H1 (cell line): ENCODE measurements around the gene OR1C1. TPM values are rescaled to one million over a fixed set of nuclear protein-coding genes. Genes with fewer than 3 reads are reported as not detected.

ENCODE experiments used
- CTCF ChIA-PET: fragments of 300-600 bp; sonication (Branson Sonifier 250); formaldehyde crosslinking; loops from one replicate; lab custom pipeline; 2021; ENCODE audit not compliant: partially characterized antibody; lab: Charles Lee
- POLR2A ChIA-PET: fragments of 300-600 bp; sonication (Branson Sonifier 250); formaldehyde crosslinking; loops from one replicate; lab custom pipeline; 2021; ENCODE audit warnings: inconsistent platforms; ENCODE audit not compliant: partially characterized antibody; lab: Charles Lee
- DNase-seq, 2 experiments: peaks; one replicate each; pipeline versions ENCODE4 v3.0.0 to v3.0.0-alpha.2; 2010 to 2022; ENCODE audit warnings: low spot score in 2 of 2, low read depth in 1 of 2, mixed read lengths in 1 of 2
- FAIRE-seq: peaks from 2 replicates; lab custom pipeline; 2011; peaks lifted over from hg19 to GRCh38; lab: Jason Lieb, UNC
- H2AFZ ChIP-seq: 2 replicates; pipeline ENCODE4 v1.8.1; 2012; ENCODE audit warnings: low read length, inconsistent platforms
- H2AK5ac ChIP-seq: 2 replicates; pipeline ENCODE4 v1.6.1; 2013; ENCODE audit warnings: low read depth, low read length
- H2BK120ac ChIP-seq: replicated peaks from 2 replicates; pipeline ENCODE3; 2013; ENCODE audit warnings: low read depth, low read length, inconsistent platforms
- H2BK12ac ChIP-seq: 2 replicates; pipeline ENCODE4 v1.6.1; 2013; ENCODE audit warnings: low read depth, low read length
- H2BK15ac ChIP-seq: 2 replicates; pipeline ENCODE4 v1.6.1; 2013; ENCODE audit warnings: low read length
- H2BK20ac ChIP-seq: 2 replicates; pipeline ENCODE4 v1.6.1; 2013; ENCODE audit warnings: low read length
- H2BK5ac ChIP-seq: 2 replicates; pipeline ENCODE4 v1.6.1; 2013; ENCODE audit warnings: low read depth, low read length
- H3K14ac ChIP-seq: 2 replicates; pipeline ENCODE4 v1.6.1; 2013; ENCODE audit warnings: inconsistent platforms; ENCODE audit not compliant: insufficient read length
- H3K18ac ChIP-seq: 2 replicates; pipeline ENCODE4 v1.6.1; 2013; ENCODE audit warnings: low read length; ENCODE audit errors: extremely low read depth
- H3K23ac ChIP-seq: 2 replicates; pipeline ENCODE4 v1.6.1; 2013; ENCODE audit warnings: inconsistent platforms; ENCODE audit not compliant: insufficient read length
- H3K23me2 ChIP-seq: 2 replicates; pipeline ENCODE4 v1.6.1; 2013; ENCODE audit warnings: low read depth, low read length
- H3K27ac ChIP-seq: 2 replicates; pipeline ENCODE4 v1.6.1; 2011; ENCODE audit warnings: low read depth, low read length, inconsistent platforms
- H3K27me3 ChIP-seq, 4 experiments: replicated peaks in 1 of 4; 1 replicate in 1 of 4; 2 replicates in 3 of 4; pipeline versions ENCODE4 v1.6.1 to v1.8.1; 2011 to 2013; ENCODE audit warnings: low read length in 3 of 4, mild to moderate bottlenecking in 3 of 4, inconsistent platforms in 2 of 4, mixed read lengths in 2 of 4, moderate library complexity in 1 of 4; ENCODE audit not compliant: control insufficient read depth in 3 of 4, insufficient read depth in 3 of 4; ENCODE audit errors: extremely low read depth in 1 of 4
- H3K36me3 ChIP-seq, 4 experiments: 2 replicates each; pipeline versions ENCODE4 v1.6.1 to v1.8.1; 2011 to 2013; ENCODE audit warnings: mild to moderate bottlenecking in 4 of 4, low read length in 3 of 4, moderate library complexity in 2 of 4, control low read depth in 1 of 4, inconsistent platforms in 1 of 4; ENCODE audit not compliant: insufficient read depth in 4 of 4, control insufficient read depth in 2 of 4
- H3K4ac ChIP-seq: replicated peaks from 2 replicates; pipeline ENCODE3; 2013; ENCODE audit warnings: low read length, low read depth, mixed read lengths, inconsistent platforms; ENCODE audit not compliant: insufficient read length
- H3K4me1 ChIP-seq, 4 experiments: replicated peaks in 1 of 4; 1 replicate in 1 of 4; 2 replicates in 3 of 4; pipeline versions ENCODE4 v1.6.1 to v1.8.1; 2011 to 2013; ENCODE audit warnings: low read length in 3 of 4, inconsistent platforms in 2 of 4, mixed read lengths in 1 of 4; ENCODE audit not compliant: insufficient read depth in 4 of 4, control insufficient read depth in 3 of 4
- H3K4me2 ChIP-seq, 2 experiments: 2 replicates each; pipeline versions ENCODE4 v1.6.1 to v1.8.1; 2011 to 2013; ENCODE audit warnings: low read depth in 2 of 2, low read length in 2 of 2, control low read depth in 1 of 2, inconsistent platforms in 1 of 2, mild to moderate bottlenecking in 1 of 2; ENCODE audit not compliant: insufficient read depth in 1 of 2
- H3K4me3 ChIP-seq, 4 experiments: fragments of 200-600, 300-600 bp in 1 of 4; sonication (generic), shearing (Covaris generic), sonication (Bioruptor Twin) in 1 of 4; 2 replicates each; pipeline versions ENCODE4 v1.5.1 to v1.8.1; 2011 to 2016; ENCODE audit warnings: low read length in 4 of 4, low read depth in 3 of 4, control low read depth in 2 of 4, inconsistent platforms in 2 of 4, mild to moderate bottlenecking in 2 of 4, mixed read lengths in 1 of 4, moderate library complexity in 1 of 4; ENCODE audit not compliant: insufficient read depth in 2 of 4; ENCODE audit errors: extremely low read depth in 1 of 4
- H3K56ac ChIP-seq: replicated peaks from 2 replicates; pipeline ENCODE3; 2013; ENCODE audit warnings: low read depth, mild to moderate bottlenecking, mixed read lengths, low read length, inconsistent platforms; ENCODE audit not compliant: insufficient read length
- H3K79me1 ChIP-seq: 2 replicates; pipeline ENCODE4 v1.6.1; 2013; ENCODE audit warnings: low read depth, low read length, control low read depth
- H3K79me2 ChIP-seq, 2 experiments: 2 replicates each; pipeline versions ENCODE4 v1.6.1 to v1.8.1; 2012 to 2013; ENCODE audit warnings: low read length in 2 of 2, mild to moderate bottlenecking in 2 of 2, inconsistent platforms in 1 of 2; ENCODE audit not compliant: insufficient read depth in 2 of 2, control insufficient read depth in 1 of 2
- H3K9ac ChIP-seq, 4 experiments: replicated peaks in 1 of 4; 1 replicate in 1 of 4; 2 replicates in 3 of 4; pipeline versions ENCODE4 v1.6.1 to v1.8.1; 2011 to 2013; ENCODE audit warnings: low read depth in 3 of 4, low read length in 3 of 4, control low read depth in 2 of 4, mild to moderate bottlenecking in 2 of 4, moderate library complexity in 2 of 4, inconsistent platforms in 1 of 4; ENCODE audit errors: extremely low read depth in 1 of 4
- H3K9me3 ChIP-seq, 2 experiments: 2 replicates each; pipeline versions ENCODE4 v1.6.1 to v1.8.1; 2012 to 2013; ENCODE audit warnings: mild to moderate bottlenecking in 2 of 2, moderate library complexity in 2 of 2, control low read depth in 1 of 2, inconsistent platforms in 1 of 2, low read depth in 1 of 2, low read length in 1 of 2, mixed read lengths in 1 of 2; ENCODE audit not compliant: insufficient read depth in 2 of 2
- H4K20me1 ChIP-seq, 2 experiments: replicated peaks in 1 of 2; 2 replicates each; pipeline versions ENCODE3 to v1.8.1; 2011 to 2013; ENCODE audit warnings: inconsistent platforms in 2 of 2, low read length in 2 of 2, mild to moderate bottlenecking in 1 of 2; ENCODE audit not compliant: insufficient read depth in 2 of 2, control insufficient read depth in 1 of 2
- H4K5ac ChIP-seq: 2 replicates; pipeline ENCODE4 v1.6.1; 2013; ENCODE audit warnings: low read length, low read depth, mixed read lengths, inconsistent platforms; ENCODE audit not compliant: insufficient read length
- H4K8ac ChIP-seq: 2 replicates; pipeline ENCODE4 v1.8.0; 2013; ENCODE audit warnings: mild to moderate bottlenecking, moderate library complexity, low read length, inconsistent platforms; ENCODE audit not compliant: insufficient read depth; ENCODE audit errors: extremely low read depth
- H4K91ac ChIP-seq: replicated peaks from 2 replicates; pipeline ENCODE3; 2013; ENCODE audit warnings: low read length, mixed read lengths, inconsistent platforms; ENCODE audit not compliant: insufficient read length
- ASH2L ChIP-seq: fragments of 200-600, 300-600 bp; sonication (generic); IDR thresholded peaks from one replicate; pipeline ENCODE4 v1.7.1; 2017; ENCODE audit warnings: low read length
- CBX8 ChIP-seq: fragments of 300-800, 300-1000 bp; sonication (generic); IDR thresholded peaks from 2 replicates; pipeline ENCODE4 v1.7.1; 2016; ENCODE audit warnings: low read depth, low read length, borderline replicate concordance
- CTBP2 ChIP-seq: IDR thresholded peaks from 2 replicates; pipeline ENCODE4 v1.7.0; 2011; ENCODE audit warnings: borderline replicate concordance, mild to moderate bottlenecking, moderate library complexity, mixed read lengths, low read length; ENCODE audit not compliant: insufficient read depth, insufficient read length
- E2F6 ChIP-seq: IDR thresholded peaks from 2 replicates; pipeline ENCODE4 v1.6.1; 2012; ENCODE audit warnings: inconsistent platforms
- EGR1 ChIP-seq: IDR thresholded peaks from 2 replicates; pipeline ENCODE4 v1.6.1; 2011; ENCODE audit warnings: low read depth, low read length, borderline replicate concordance
- HDAC2 ChIP-seq, 2 experiments: fragments of 300-600 bp in 1 of 2; sonication (generic) in 1 of 2; IDR thresholded peaks; 2 replicates each; pipeline ENCODE4 v1.6.1; 2011 to 2012; ENCODE audit warnings: low read depth in 2 of 2, low read length in 2 of 2, mild to moderate bottlenecking in 2 of 2, moderate library complexity in 2 of 2, borderline replicate concordance in 1 of 2, inconsistent platforms in 1 of 2
- KDM5A ChIP-seq: fragments of 200-600 bp; IDR thresholded peaks from 2 replicates; pipeline ENCODE4 v1.7.1; 2012; ENCODE audit warnings: mild to moderate bottlenecking, low read length, inconsistent platforms, mixed read lengths
- POLR2A ChIP-seq, 2 experiments: IDR thresholded peaks; 1 replicate in 1 of 2; 2 replicates in 1 of 2; pipeline ENCODE4 v1.6.1; 2011; ENCODE audit warnings: low read depth in 2 of 2, low read length in 2 of 2, mild to moderate bottlenecking in 2 of 2; ENCODE audit errors: control extremely low read depth in 1 of 2
- POLR2AphosphoS5 ChIP-seq: IDR thresholded peaks from 2 replicates; pipeline ENCODE4 v1.6.1; 2011; ENCODE audit warnings: low read depth, low read length
- RNF2 ChIP-seq: fragments of 200-900, 300-1000 bp; sonication (generic); IDR thresholded peaks from 2 replicates; pipeline ENCODE4 v1.7.1; 2016; ENCODE audit warnings: borderline replicate concordance, low read depth, mild to moderate bottlenecking, antibody characterized with exemption, low read length; ENCODE audit not compliant: poor library complexity, severe bottlenecking; ENCODE audit errors: missing control alignments
- TAF1 ChIP-seq: IDR thresholded peaks from 2 replicates; pipeline ENCODE4 v1.6.1; 2011; ENCODE audit warnings: mild to moderate bottlenecking, low read depth, low read length
- YY1 ChIP-seq: IDR thresholded peaks from 2 replicates; pipeline ENCODE4 v1.6.1; 2011; ENCODE audit warnings: low read depth, mild to moderate bottlenecking, low read length
- WGBS, 2 experiments: shearing (Covaris generic) in 1 of 2; methylation state at CpG; one replicate each; pipeline versions ENCODE4 v1.1.6 to v1.1.7; 2013 to 2015; ENCODE audit warnings: low lambda C conversion rate in 2 of 2, mixed read lengths in 2 of 2, inconsistent platforms in 1 of 2, low coverage in 1 of 2, missing lambda C conversion rate in 1 of 2; ENCODE audit not compliant: insufficient replicate concordance in 2 of 2, insufficient coverage in 1 of 2, insufficient read length in 1 of 2; ENCODE audit errors: extremely low coverage in 1 of 2, missing lambda C conversion rate in 1 of 2; 5-methylcytosine and 5-hydroxymethylcytosine counted together
- polyA plus RNA-seq, 7 experiments: library from polyadenylated mRNA; depleted of rRNA in 3 of 7; stranded (reverse) in 5 of 7; unstranded in 2 of 7; fragments of >200 nt in 5 of 7; fragments of 200-250 nt in 2 of 7; gene quantifications; 1 replicate in 5 of 7; 2 replicates in 1 of 7; 4 replicates in 1 of 7; pipeline versions ENCODE4 v1.2.1 to v1.2.3, GENCODE V29; 2011 to 2013; ENCODE audit warnings: missing spikeins in 2 of 7, mixed read lengths in 2 of 7
- total RNA-seq: library from RNA; stranded (reverse); fragmentation: NEBNext Ultra II Directional; extraction: Animal tissue kit (Norgen Biotek cat#: 25700); gene quantifications from 2 replicates; pipeline ENCODE4 v1.2.1, GENCODE V29; 2021

Gene OR1C1
- total and polyA plus RNA-seq, 2 of the 8 experiments (the other 6 are each of a cell fraction or from before 2014, with no cell fraction given): not detected

- no peak within 1 kb of the TSS for H2AK5ac ChIP-seq
- H3K23me2 ChIP-seq: no peaks in the 10 kb centered on the region
- no peak within 1 kb of the TSS for H4K91ac ChIP-seq
- FAIRE-seq: no peak
- no peak within 1 kb of the TSS for H2BK5ac ChIP-seq
- H3K9me3 ChIP-seq: peaks cover 51 to 57% of the 10 kb centered on the region in 2 experiments
- H4K5ac ChIP-seq: no peak within 1 kb of the TSS
- H3K79me2 ChIP-seq: no peaks in the 10 kb centered on the region
- no peak within 1 kb of the TSS for H3K4me3 ChIP-seq
- no peak within 1 kb of the TSS for H4K8ac ChIP-seq
- H2BK120ac ChIP-seq: no peak within 1 kb of the TSS
- DNase-seq: no peak
- H3K4me2 ChIP-seq: no peak within 1 kb of the TSS
- no peak within 1 kb of the TSS for H2BK12ac ChIP-seq
- peaks cover 0 to 3% (median 0%) of the 10 kb centered on the region in 4 experiments; a peak in 1 of 8 replicates for H3K36me3 ChIP-seq
- H3K56ac ChIP-seq: no peak within 1 kb of the TSS
- H3K27ac ChIP-seq: no peak within 1 kb of the TSS
- no peaks in the 10 kb centered on the region for H3K79me1 ChIP-seq
- no peak within 1 kb of the TSS for H2BK15ac ChIP-seq
- H4K20me1 ChIP-seq: no peaks in the 10 kb centered on the region
- no peak within 1 kb of the TSS for H2AFZ ChIP-seq
- H3K23ac ChIP-seq: no peak within 1 kb of the TSS
- POLR2A ChIA-PET: no interaction called here
- peaks cover 0 to 1% (median 0%) of the 10 kb centered on the region in 4 experiments; a peak in 1 of 7 replicates for H3K27me3 ChIP-seq
- 81% methylated on average over 3 of the region's 3 CpGs; no CpG with 5 or more reads in 1 of the 2 experiments for whole genome bisulfite sequencing, 2 experiments
- H3K4me1 ChIP-seq: no peaks in the 10 kb centered on the region
- H3K9ac ChIP-seq: no peak within 1 kb of the TSS
- no peak within 1 kb of the TSS for H3K4ac ChIP-seq
- CTCF ChIA-PET: no interaction called here
- no peak within 1 kb of the TSS for H3K14ac ChIP-seq
- no peak within 1 kb of the TSS for H2BK20ac ChIP-seq
- no peak within 1 kb of the TSS for H3K18ac ChIP-seq
- TF ChIP-seq EGR1: no peak
- no peak for TF ChIP-seq CBX8
- no peak for TF ChIP-seq KDM5A
- no peak for TF ChIP-seq YY1
- no peak for TF ChIP-seq TAF1
- no peak for TF ChIP-seq ASH2L
- no peak for TF ChIP-seq CTBP2
- no peak for TF ChIP-seq E2F6
- no peak for TF ChIP-seq HDAC2 (IDR thresholded peaks at IDR 0.05; ENCODE audit: borderline replicate concordance in 1 of 2, low read depth in 2 of 2, low read length in 2 of 2)
- no peak for TF ChIP-seq POLR2A (IDR thresholded peaks at IDR 0.05; ENCODE audit: control extremely low read depth in 1 of 2, low read depth in 2 of 2, low read length in 2 of 2)
- no peak for TF ChIP-seq POLR2AphosphoS5
- TF ChIP-seq RNF2: no peak
Observed at GRCh38 chr1:247716546-247716945, 43.8 kb downstream of the OR1C1 start, which contains the start of gene OR6F1. OR6F1 (minus strand) TSS chr1:247716646; CDS start chr1:247712755, 3,891 bp downstream.
